ENCODE data around the gene ASB4. TPM values are rescaled to one million over a fixed set of nuclear protein-coding genes. Genes with fewer than 3 reads are reported as not detected.
A peak's percentile ranks its signal among the peaks of the same experiment; 100 is the strongest.

ASB4 gene
- total and polyA plus RNA-seq, 2 donors, result 0.47 to 1.9 TPM

DNA sequence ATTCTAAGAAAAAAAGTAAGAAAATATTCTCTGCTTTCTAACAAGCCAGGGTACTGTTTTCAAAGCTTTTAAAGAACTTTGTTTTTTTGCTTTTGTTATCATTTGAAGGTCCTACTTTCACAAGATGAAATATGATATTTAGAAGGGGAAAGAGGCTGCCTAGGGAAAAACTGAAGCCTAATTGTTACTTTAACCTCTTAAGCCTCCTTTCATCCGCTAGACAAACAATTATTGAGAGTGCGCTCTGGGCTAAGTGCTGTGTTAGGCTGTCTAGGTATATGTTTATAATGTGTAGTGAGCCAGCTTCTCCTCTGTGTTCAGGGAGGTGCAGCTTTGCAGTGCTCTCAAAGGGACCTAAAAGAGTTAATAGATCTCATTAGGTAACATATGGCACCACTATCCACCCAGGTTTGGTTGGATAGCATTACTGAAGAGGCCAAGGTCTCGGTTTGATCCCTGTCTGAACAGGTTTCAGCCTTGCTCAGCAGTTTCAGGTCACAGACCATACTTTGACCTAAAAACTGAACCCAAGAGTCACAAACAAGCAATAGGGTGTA, 92.6 kb downstream of the ASB4 start:
- no peak for DNase-seq (ENCODE audit: extremely low spot score)
- H3K4me3 ChIP-seq (ENCODE audit: low read depth, low read length), result no peak overlapping the region
- WGBS, result 44% methylated on average over 3 of the region's 3 CpGs
- H3K36me3 ChIP-seq (ENCODE audit: insufficient read depth), result no peaks in the 10 kb centered on the region
- no peak overlapping the region for H3K27ac ChIP-seq (ENCODE audit: low read depth)
- no peaks in the 10 kb centered on the region for H3K4me1 ChIP-seq (ENCODE audit: insufficient read depth)

DNA sequence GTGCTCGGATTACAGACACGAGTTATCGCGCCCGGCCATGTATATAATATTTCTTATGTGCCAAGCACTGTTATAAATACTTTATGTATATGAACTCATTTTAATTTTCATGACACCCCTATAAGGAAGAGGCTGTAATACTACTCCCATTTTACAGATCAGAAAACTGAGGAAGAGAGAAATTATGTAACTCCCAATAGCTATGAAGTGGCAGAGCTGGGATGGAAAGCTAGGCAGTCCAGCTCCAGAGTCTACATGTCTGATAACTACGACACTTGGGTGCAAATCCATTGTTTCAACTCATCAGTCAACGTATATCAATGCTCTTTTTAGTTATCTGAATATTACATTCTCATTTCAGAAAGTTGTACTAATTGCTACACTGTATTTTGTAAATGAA, 93.6 kb downstream of the ASB4 start:
- H3K4me3 ChIP-seq (ENCODE audit: low read depth, low read length), result no peak overlapping the region
- H3K27ac ChIP-seq (ENCODE audit: low read depth), result no peak overlapping the region
- H3K4me1 ChIP-seq (ENCODE audit: insufficient read depth), result no peaks in the 10 kb centered on the region
- no peaks in the 10 kb centered on the region for H3K36me3 ChIP-seq (ENCODE audit: insufficient read depth)
- 96% methylated on average over 7 of the region's 7 CpGs for WGBS
- DNase-seq (ENCODE audit: extremely low spot score), result no peak

DNA sequence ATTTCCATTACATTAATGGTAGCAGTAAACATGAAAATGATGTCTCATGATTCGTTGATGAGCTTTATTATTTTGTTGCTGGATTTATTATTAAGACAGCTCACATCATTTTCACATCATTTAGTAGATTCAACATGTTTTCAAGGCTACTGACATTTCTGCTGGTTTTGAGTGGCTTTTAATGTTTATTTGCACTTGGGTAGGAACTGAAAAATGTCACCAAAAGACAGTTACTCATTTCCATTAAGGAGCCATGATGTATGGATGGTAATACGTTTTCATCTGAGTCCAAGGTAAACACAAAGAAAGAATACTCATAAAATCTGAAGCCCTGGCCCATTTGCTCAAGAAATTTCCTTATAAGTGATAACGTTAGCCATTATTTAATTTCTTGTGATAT, 95.7 kb downstream of the ASB4 start:
- Histone ChIP-seq H3K36me3 (ENCODE audit: insufficient read depth) (peaks cover 3% of the 10 kb centered on the region), H3K4me3 (ENCODE audit: low read depth, low read length) (no peak overlapping the region), H3K27ac (ENCODE audit: low read depth) (no peak overlapping the region), H3K4me1 (ENCODE audit: insufficient read depth) (no peaks in the 10 kb centered on the region)
- 43% methylated on average over 3 of the region's 3 CpGs for WGBS
- no peak for DNase-seq (ENCODE audit: extremely low spot score)

DNA sequence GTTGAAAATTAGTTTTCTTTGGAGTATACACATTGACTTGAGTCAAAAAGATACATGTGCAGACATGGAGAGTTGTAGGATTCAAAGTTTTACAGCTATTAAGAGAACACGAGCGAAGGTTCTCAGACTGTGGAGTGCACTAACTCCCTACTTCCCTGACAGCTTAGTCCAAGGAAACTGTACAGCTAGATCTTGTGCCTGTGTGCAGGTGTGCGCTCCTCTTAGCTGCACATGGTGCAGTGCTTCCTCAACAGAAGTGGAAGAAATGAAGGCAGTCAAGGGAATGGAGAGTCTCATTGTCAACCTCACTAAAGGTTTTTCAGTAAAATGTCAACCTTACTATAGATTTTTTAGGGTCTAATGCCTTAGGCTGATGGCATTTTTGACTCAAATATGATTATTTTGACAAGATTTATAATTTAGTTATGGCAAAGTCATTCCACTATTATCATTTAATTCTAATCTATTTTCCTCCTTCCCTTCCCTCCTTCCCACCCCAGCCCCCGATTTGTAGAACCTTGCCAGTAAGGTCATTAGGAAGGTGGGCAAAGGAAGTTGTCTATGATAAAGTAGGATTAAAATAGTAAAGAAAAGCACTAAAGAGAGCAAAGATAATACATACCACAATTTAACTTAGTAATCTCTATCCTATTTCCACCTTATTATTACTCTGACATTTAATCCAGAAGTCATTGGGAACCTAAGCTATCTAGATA, 97.0 kb downstream of the ASB4 start:
- H3K27ac ChIP-seq (ENCODE audit: low read depth), result no peak overlapping the region
- H3K4me3 ChIP-seq (ENCODE audit: low read depth, low read length), result no peak overlapping the region
- H3K4me1 ChIP-seq (ENCODE audit: insufficient read depth), result no peaks in the 10 kb centered on the region
- 95% methylated on average over 4 of the region's 4 CpGs for WGBS
- peaks cover 5% of the 10 kb centered on the region for H3K36me3 ChIP-seq (ENCODE audit: insufficient read depth)
- no peak for DNase-seq (ENCODE audit: extremely low spot score)

DNA sequence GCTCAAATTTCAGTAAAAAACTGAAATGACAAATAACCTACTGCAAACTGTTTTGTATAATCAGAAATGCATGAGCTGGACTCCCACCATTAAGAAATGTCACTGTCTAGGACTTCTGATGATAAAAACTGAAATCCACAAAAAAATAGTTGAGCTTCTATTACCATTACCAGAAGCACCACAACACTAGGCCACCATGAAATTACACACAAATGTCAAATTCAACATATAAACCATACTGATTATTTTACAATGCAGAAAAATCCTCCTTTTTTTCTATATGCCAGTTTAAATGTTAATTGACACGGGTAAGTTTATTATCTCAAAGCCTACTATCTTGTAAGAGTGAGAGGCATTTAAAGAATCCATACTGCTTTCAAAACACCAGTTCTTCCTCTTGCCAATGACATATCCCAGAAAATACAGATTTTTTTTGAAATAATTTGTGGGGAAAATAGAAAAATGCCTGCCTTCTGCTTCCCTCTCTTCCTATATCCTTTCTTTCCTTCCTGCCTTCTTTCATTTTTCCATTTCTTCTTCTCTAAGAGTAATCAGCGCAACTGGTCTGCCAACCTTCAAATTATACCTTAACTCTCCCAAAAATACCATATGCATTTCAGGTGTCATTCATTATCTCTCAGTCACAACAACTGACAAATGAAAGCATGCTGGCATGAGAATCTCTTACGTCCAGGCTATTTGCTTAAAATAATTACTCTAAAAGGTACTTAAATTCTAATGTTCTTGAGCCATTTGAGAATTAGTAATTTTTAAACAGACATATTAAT, 98.3 kb downstream of the ASB4 start:
- H3K4me1 ChIP-seq (ENCODE audit: insufficient read depth), result no peaks in the 10 kb centered on the region
- no peak for DNase-seq (ENCODE audit: extremely low spot score)
- peaks cover 6% of the 10 kb centered on the region for H3K36me3 ChIP-seq (ENCODE audit: insufficient read depth)
- WGBS, result 49% methylated on average over 3 of the region's 3 CpGs
- peak overlapping the region; percentile 10 for H3K27ac ChIP-seq (ENCODE audit: low read depth)
- no peak overlapping the region for H3K4me3 ChIP-seq (ENCODE audit: low read depth, low read length)

GRCh38 chr7:95584769-95585425, 99.2 kb downstream of the ASB4 start:
- Histone ChIP-seq H3K4me1 (ENCODE audit: insufficient read depth) (no peaks in the 10 kb centered on the region), H3K4me3 (ENCODE audit: low read depth, low read length) (no peak overlapping the region), H3K27ac (ENCODE audit: low read depth) (no peak overlapping the region), H3K36me3 (ENCODE audit: insufficient read depth) (peaks cover 8% of the 10 kb centered on the region)
- no peak for DNase-seq (ENCODE audit: extremely low spot score)
- WGBS, result 60% methylated on average over 1 of the region's 1 CpG

GRCh38 chr7:95585426-95585789, 99.7 kb downstream of the ASB4 start:
- H3K27ac ChIP-seq (ENCODE audit: low read depth), result no peak overlapping the region
- H3K36me3 ChIP-seq (ENCODE audit: insufficient read depth), result peaks cover 8% of the 10 kb centered on the region
- 84% methylated on average over 3 of the region's 3 CpGs for WGBS
- no peak overlapping the region for H3K4me3 ChIP-seq (ENCODE audit: low read depth, low read length)
- DNase-seq (ENCODE audit: extremely low spot score), result no peak
- no peaks in the 10 kb centered on the region for H3K4me1 ChIP-seq (ENCODE audit: insufficient read depth)

DNA sequence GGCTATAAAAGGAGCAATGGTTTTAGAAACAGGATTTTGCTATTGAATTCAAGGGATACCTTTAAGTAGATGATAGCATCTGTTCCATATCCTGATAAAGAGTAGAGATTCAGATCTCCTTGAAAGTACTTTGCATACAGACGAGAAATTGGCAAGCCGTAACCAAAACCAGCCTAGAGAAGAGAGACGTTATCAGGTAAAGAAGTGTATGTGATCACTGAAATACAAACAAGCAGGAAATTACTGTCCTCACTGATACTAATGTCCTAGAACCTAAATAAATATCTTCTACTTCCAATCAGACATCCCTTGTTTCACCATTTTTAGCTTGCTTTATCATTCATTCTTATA, 101.2 kb downstream of the ASB4 start:
- no peak overlapping the region for H3K27ac ChIP-seq (ENCODE audit: low read depth)

DNA sequence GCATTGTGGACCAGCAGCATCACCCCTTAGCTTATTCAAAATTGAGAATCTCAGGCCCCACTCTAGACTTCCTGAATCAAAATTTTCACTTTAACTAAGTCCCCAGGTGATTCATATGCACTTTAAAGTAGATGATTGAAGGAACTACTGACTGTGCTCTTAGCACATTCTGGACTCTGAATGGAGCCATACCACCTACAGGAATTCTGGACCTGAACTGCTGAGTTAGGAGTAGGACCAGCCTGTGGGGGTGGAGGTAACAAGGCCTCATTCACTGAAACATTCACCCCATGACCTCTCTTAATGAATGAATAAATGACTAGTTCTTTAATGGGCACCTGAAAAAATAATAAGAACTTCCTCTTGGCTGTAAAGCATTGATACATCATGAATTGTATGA, 103.3 kb downstream of the ASB4 start:
- H3K4me3 ChIP-seq (ENCODE audit: low read depth, low read length), result peak overlapping the region; percentile 33
- no peaks in the 10 kb centered on the region for H3K4me1 ChIP-seq (ENCODE audit: insufficient read depth)
- DNase-seq (ENCODE audit: extremely low spot score), result no peak

More for the DNA sequence above, 101.2 kb downstream of the ASB4 start:
- no peak for DNase-seq (ENCODE audit: extremely low spot score)
- no peak overlapping the region for H3K4me3 ChIP-seq (ENCODE audit: low read depth, low read length)
- peaks cover 9% of the 10 kb centered on the region for H3K36me3 ChIP-seq (ENCODE audit: insufficient read depth)
- WGBS, result 76% methylated on average over 3 of the region's 3 CpGs
- no peaks in the 10 kb centered on the region for H3K4me1 ChIP-seq (ENCODE audit: insufficient read depth)

DNA sequence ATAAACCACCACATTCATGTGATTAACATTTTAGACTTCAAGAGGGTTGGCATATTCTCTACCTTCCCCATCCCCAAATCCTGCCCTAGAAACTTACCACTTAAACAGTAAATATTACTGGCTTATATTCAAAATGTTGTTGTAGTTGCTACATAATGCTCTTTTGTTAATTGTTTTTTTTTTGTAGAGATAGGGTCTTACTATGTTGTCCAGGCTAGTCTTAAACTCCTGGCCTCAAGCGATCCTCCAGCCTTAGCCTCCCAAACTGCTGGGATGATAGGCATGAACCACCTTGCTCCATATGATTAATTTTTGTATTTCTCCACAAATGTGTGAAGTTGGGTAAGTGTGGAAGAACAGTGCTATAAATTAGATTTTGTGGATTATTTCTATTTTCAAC, 104.0 kb downstream of the ASB4 start:
- WGBS, result 100% methylated on average over 1 of the region's 1 CpG
- no peak overlapping the region for H3K4me3 ChIP-seq (ENCODE audit: low read depth, low read length)
- peak overlapping the region; percentile 5 for H3K27ac ChIP-seq (ENCODE audit: low read depth)
- DNase-seq (ENCODE audit: extremely low spot score), result no peak
- peaks cover 9% of the 10 kb centered on the region for H3K36me3 ChIP-seq (ENCODE audit: insufficient read depth)
- H3K4me1 ChIP-seq (ENCODE audit: insufficient read depth), result no peaks in the 10 kb centered on the region

More for the DNA sequence above, 103.3 kb downstream of the ASB4 start:
- Histone ChIP-seq H3K27ac (ENCODE audit: low read depth) (peak overlapping the region; percentile 64), H3K36me3 (ENCODE audit: insufficient read depth) (peaks cover 11% of the 10 kb centered on the region)

Other genes with a start within 250 kb of the ASB4 start
- not detected for gene PON1, start 161.4 kb upstream of the ASB4 start, total RNA-seq
- gene PON1, start 161.4 kb upstream of the ASB4 start, polyA plus RNA-seq, result 0.13 TPM
- 3.7 TPM for gene PON3, start 89.6 kb upstream of the ASB4 start, total RNA-seq
- 3.7 TPM for gene PON3, start 89.6 kb upstream of the ASB4 start, polyA plus RNA-seq
- 130 TPM for gene PON2, start 50.9 kb upstream of the ASB4 start, total RNA-seq
- 53.7 TPM for gene PON2, start 50.9 kb upstream of the ASB4 start, polyA plus RNA-seq
- 16.4 TPM for gene PDK4, start 110.6 kb downstream of the ASB4 start, total RNA-seq
- gene PDK4, start 110.6 kb downstream of the ASB4 start, polyA plus RNA-seq, result 183 TPM